ENCODE data around the gene PTPRD.

The PTPRD gene

GRCh38 chr9:9523476-9524139, 1089.2 kb downstream of the PTPRD start:
- H3K27me3 ChIP-seq (ENCODE audit: insufficient read depth, low read length, poor library complexity, severe bottlenecking) = no peaks in the 10 kb centered on the region
- H2AFZ ChIP-seq (ENCODE audit: low read length) = no peak overlapping the region
- TF ChIP-seq EZH2phosphoT487 (IDR thresholded peaks at IDR 0.05; ENCODE audit: borderline replicate concordance) (no peak), CTCF (conservative IDR thresholded peaks at IDR 0.05; ENCODE audit: low read length) (no peak)

GRCh38 chr9:9522406-9522805, 1090.4 kb downstream of the PTPRD start:
- no peaks in the 10 kb centered on the region for H3K9me2 ChIP-seq (replicated peaks; ENCODE audit: low read depth, low read length)
- H3K4me2 ChIP-seq (ENCODE audit: low read depth, low read length, poor library complexity, severe bottlenecking) = no peak overlapping the region

More at GRCh38 chr9:9523476-9524139, 1089.2 kb downstream of the PTPRD start:
- Histone ChIP-seq H4K20me1 (ENCODE audit: insufficient read depth, low read length, poor library complexity, severe bottlenecking) (no peaks in the 10 kb centered on the region), H3K4me2 (ENCODE audit: low read depth, low read length, poor library complexity, severe bottlenecking) (no peak overlapping the region), H3K9me3 (ENCODE audit: insufficient read depth, low read depth, low read length) (no peaks in the 10 kb centered on the region), H3K36me3 (ENCODE audit: insufficient read depth, low read length) (no peaks in the 10 kb centered on the region), H3K79me2 (ENCODE audit: insufficient read depth, low read length) (no peaks in the 10 kb centered on the region), H3K9me2 (replicated peaks; ENCODE audit: low read depth, low read length) (no peaks in the 10 kb centered on the region), H3K9ac (ENCODE audit: low read depth, low read length, poor library complexity, severe bottlenecking) (no peak overlapping the region), H3F3A (ENCODE audit: low read depth) (no peaks in the 10 kb centered on the region), H3K4me3 (ENCODE audit: low read length, poor library complexity, severe bottlenecking) (no peak overlapping the region), H3K4me1 (ENCODE audit: insufficient read depth, low read length, poor library complexity, severe bottlenecking) (no peaks in the 10 kb centered on the region)

GRCh38 chr9:9521033-9521779, 1091.6 kb downstream of the PTPRD start:
- no peak for TF ChIP-seq CTCF (conservative IDR thresholded peaks at IDR 0.05; ENCODE audit: low read length)
- TF ChIP-seq EZH2phosphoT487 (IDR thresholded peaks at IDR 0.05; ENCODE audit: borderline replicate concordance) = no peak
- Histone ChIP-seq H3F3A (ENCODE audit: low read depth) (no peaks in the 10 kb centered on the region), H3K9me2 (replicated peaks; ENCODE audit: low read depth, low read length) (no peaks in the 10 kb centered on the region), H3K27me3 (ENCODE audit: insufficient read depth, low read length, poor library complexity, severe bottlenecking) (no peaks in the 10 kb centered on the region), H3K36me3 (ENCODE audit: insufficient read depth, low read length) (no peaks in the 10 kb centered on the region), H3K4me2 (ENCODE audit: low read depth, low read length, poor library complexity, severe bottlenecking) (no peak overlapping the region), H3K79me2 (ENCODE audit: insufficient read depth, low read length) (no peaks in the 10 kb centered on the region), H4K20me1 (ENCODE audit: insufficient read depth, low read length, poor library complexity, severe bottlenecking) (no peaks in the 10 kb centered on the region), H3K4me3 (ENCODE audit: low read length, poor library complexity, severe bottlenecking) (no peak overlapping the region), H3K4me1 (ENCODE audit: insufficient read depth, low read length, poor library complexity, severe bottlenecking) (no peaks in the 10 kb centered on the region), H3K9ac (ENCODE audit: low read depth, low read length, poor library complexity, severe bottlenecking) (no peak overlapping the region), H3K9me3 (ENCODE audit: insufficient read depth, low read depth, low read length) (no peaks in the 10 kb centered on the region), H2AFZ (ENCODE audit: low read length) (no peak overlapping the region)

More at GRCh38 chr9:9522406-9522805, 1090.4 kb downstream of the PTPRD start:
- Histone ChIP-seq H3K36me3 (ENCODE audit: insufficient read depth, low read length) (no peaks in the 10 kb centered on the region), H2AFZ (ENCODE audit: low read length) (no peak overlapping the region), H3K27me3 (ENCODE audit: insufficient read depth, low read length, poor library complexity, severe bottlenecking) (no peaks in the 10 kb centered on the region), H3F3A (ENCODE audit: low read depth) (no peaks in the 10 kb centered on the region), H3K4me3 (ENCODE audit: low read length, poor library complexity, severe bottlenecking) (no peak overlapping the region), H3K4me1 (ENCODE audit: insufficient read depth, low read length, poor library complexity, severe bottlenecking) (no peaks in the 10 kb centered on the region), H3K9me3 (ENCODE audit: insufficient read depth, low read depth, low read length) (no peaks in the 10 kb centered on the region), H3K9ac (ENCODE audit: low read depth, low read length, poor library complexity, severe bottlenecking) (no peak overlapping the region), H4K20me1 (ENCODE audit: insufficient read depth, low read length, poor library complexity, severe bottlenecking) (no peaks in the 10 kb centered on the region), H3K79me2 (ENCODE audit: insufficient read depth, low read length) (no peaks in the 10 kb centered on the region)
- TF ChIP-seq EZH2phosphoT487 (IDR thresholded peaks at IDR 0.05; ENCODE audit: borderline replicate concordance) (no peak), CTCF (conservative IDR thresholded peaks at IDR 0.05; ENCODE audit: low read length) (no peak)

All from Loucy (cell line).